WTC11 (cell line): Measurements from ENCODE around the gene POLA1.

ENCODE experiments used
- CTCF ChIP-seq: fragments of 200-600 bp; IDR thresholded peaks from 2 replicates; pipeline ENCODE4 v1.8.0; 2022; ENCODE audit warnings: antibody characterized with exemption
- NFYB ChIP-seq: sonication (generic); formaldehyde crosslinking; conservative IDR thresholded peaks from 2 replicates; pipeline ENCODE4 v1.8.0; 2022; ENCODE audit warnings: low read depth, missing genetic modification reagents

GRCh38 chrX:24790166-24790565 lies 96.4 kb downstream of the POLA1 start:
- TF ChIP-seq CTCF (no peak), NFYB (CRISPR knock-in tag) (no peak)
